ENCODE data around the gene PEAK1. TPM values are rescaled to one million over a fixed set of nuclear protein-coding genes. Genes with fewer than 3 reads are reported as not detected.

Gene PEAK1, protein sequence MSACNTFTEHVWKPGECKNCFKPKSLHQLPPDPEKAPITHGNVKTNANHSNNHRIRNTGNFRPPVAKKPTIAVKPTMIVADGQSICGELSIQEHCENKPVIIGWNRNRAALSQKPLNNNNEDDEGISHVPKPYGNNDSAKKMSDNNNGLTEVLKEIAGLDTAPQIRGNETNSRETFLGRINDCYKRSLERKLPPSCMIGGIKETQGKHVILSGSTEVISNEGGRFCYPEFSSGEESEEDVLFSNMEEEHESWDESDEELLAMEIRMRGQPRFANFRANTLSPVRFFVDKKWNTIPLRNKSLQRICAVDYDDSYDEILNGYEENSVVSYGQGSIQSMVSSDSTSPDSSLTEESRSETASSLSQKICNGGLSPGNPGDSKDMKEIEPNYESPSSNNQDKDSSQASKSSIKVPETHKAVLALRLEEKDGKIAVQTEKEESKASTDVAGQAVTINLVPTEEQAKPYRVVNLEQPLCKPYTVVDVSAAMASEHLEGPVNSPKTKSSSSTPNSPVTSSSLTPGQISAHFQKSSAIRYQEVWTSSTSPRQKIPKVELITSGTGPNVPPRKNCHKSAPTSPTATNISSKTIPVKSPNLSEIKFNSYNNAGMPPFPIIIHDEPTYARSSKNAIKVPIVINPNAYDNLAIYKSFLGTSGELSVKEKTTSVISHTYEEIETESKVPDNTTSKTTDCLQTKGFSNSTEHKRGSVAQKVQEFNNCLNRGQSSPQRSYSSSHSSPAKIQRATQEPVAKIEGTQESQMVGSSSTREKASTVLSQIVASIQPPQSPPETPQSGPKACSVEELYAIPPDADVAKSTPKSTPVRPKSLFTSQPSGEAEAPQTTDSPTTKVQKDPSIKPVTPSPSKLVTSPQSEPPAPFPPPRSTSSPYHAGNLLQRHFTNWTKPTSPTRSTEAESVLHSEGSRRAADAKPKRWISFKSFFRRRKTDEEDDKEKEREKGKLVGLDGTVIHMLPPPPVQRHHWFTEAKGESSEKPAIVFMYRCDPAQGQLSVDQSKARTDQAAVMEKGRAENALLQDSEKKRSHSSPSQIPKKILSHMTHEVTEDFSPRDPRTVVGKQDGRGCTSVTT (N-terminal part only)
- total RNA-seq (100 to 1,000 TPM; 107 to 130 TPM), polyA plus RNA-seq (ENCODE audit: insufficient read depth, low read depth, low replicate concordance) (33.2 TPM)
- long read RNA-seq, donor 1, full-length matches to known transcripts, result 2 of 7 reads
- long read RNA-seq, donor 1, partial matches to known transcripts, result 5 of 7 reads
- long read RNA-seq, donor 1, other reads (novel, unspliced or antisense), result 0 of 7 reads
- long read RNA-seq, donor 2, result 0 reads

DNA sequence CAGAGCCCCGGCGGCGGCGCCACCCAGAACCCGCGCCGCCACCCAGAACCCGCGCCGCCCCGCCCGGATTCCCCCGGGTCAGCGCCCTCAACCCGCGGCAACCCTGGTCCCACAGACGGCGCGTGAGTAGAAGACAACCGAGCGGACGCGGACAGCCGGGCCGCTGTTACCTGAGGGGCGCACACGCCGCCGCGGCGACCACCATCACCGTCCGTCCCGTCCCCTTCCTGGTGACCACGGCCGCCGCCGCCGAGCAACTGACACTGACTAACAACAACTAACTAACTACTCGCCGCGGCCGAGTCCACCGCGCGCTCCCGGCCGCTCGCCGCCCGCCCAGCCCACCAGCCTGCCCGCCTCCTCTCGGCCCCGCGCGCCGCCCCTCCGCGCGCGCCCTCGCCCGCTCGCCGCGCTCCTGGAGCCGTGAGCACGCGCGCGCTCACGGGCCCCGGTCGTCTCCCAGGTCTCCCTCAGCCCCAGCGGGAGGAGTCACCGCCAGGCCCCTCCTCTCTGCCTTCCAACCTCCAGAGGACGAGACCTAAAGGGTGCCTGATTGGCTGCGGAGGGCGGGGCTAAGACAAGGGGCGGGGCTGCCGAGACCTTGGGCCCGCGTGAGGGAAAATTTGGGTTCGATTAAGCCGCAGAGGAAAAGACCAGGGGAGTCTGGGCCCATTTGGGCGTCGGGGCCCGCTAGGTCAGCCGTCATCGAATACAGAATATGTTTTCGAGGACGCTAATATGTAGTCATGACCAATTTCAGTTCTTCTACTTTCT lies at the start of gene PEAK1:
TSS of gene PEAK1 (minus strand) at position 269 of the 774 bp plus-strand sequence. CDS start 238,178 bp downstream, outside the sequence.
- Histone ChIP-seq H3K27me3 (no peaks in the 10 kb centered on the region), H3K9me3 (no peaks in the 10 kb centered on the region), H3K27ac (peak within 1 kb of the TSS; percentile 94 to 99), H3K4me1 (peaks cover 39% of the 10 kb centered on the region), H3K36me3 (ENCODE audit: low read depth, missing control alignments) (no peaks in the 10 kb centered on the region), H3K4me3 (peak within 1 kb of the TSS; percentile 71 to 97)
- TF ChIP-seq, protein P1, sequence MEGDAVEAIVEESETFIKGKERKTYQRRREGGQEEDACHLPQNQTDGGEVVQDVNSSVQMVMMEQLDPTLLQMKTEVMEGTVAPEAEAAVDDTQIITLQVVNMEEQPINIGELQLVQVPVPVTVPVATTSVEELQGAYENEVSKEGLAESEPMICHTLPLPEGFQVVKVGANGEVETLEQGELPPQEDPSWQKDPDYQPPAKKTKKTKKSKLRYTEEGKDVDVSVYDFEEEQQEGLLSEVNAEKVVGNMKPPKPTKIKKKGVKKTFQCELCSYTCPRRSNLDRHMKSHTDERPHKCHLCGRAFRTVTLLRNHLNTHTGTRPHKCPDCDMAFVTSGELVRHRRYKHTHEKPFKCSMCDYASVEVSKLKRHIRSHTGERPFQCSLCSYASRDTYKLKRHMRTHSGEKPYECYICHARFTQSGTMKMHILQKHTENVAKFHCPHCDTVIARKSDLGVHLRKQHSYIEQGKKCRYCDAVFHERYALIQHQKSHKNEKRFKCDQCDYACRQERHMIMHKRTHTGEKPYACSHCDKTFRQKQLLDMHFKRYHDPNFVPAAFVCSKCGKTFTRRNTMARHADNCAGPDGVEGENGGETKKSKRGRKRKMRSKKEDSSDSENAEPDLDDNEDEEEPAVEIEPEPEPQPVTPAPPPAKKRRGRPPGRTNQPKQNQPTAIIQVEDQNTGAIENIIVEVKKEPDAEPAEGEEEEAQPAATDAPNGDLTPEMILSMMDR (IDR thresholded peaks at IDR 0.05), result no peak
- TF ChIP-seq POLR2A (IDR thresholded peaks at IDR 0.05), result peak; percentile 43
- peak; percentile 99 for DNase-seq
- WGBS, 2 donors, result 0 to 1% methylated on average over 17 to 63 of the region's 92 CpGs
- intact Hi-C loops (cut with DNase I; ENCODE audit: low total_unique reads), result loop anchor here (10.0 kb wide), 1 partner anchor 75 kb away; no protein-coding TSS in a partner anchor

DNA sequence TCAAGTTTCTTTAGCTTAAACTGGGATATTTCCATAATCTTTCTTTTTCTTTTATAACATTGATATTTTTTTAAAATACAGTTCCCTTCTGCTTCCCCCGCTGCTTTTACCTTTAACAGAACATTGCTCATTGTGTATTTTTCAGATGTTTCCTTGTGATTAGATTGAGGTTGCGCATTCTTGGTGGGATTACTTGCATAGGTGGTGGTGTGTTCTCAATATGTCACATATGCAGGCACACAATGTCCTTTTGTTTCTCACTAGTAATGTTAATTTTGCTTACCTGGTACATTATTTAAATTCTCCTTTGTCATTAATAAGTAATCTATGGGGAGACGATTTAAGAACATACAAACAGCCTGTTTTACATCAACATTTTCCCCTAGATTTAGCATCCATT lies 49.0 kb upstream of the PEAK1 start:
- no peak overlapping the region for H3K27ac ChIP-seq
- no peaks in the 10 kb centered on the region for H3K36me3 ChIP-seq (ENCODE audit: low read depth, missing control alignments)
- whole genome bisulfite sequencing, 2 donors, result 87 to 92% methylated on average over 3 of the region's 3 CpGs
- no peaks in the 10 kb centered on the region for H3K4me1 ChIP-seq
- H3K4me3 ChIP-seq, result no peak overlapping the region
- intact Hi-C loops (cut with DNase I; ENCODE audit: low total_unique reads), result no loop called here
- H3K9me3 ChIP-seq, result no peaks in the 10 kb centered on the region
- no peaks in the 10 kb centered on the region for H3K27me3 ChIP-seq
- DNase-seq, result no peak
- TF ChIP-seq POLR2A (IDR thresholded peaks at IDR 0.05), result no peak
- TF ChIP-seq, protein P1 (IDR thresholded peaks at IDR 0.05), result no peak

DNA sequence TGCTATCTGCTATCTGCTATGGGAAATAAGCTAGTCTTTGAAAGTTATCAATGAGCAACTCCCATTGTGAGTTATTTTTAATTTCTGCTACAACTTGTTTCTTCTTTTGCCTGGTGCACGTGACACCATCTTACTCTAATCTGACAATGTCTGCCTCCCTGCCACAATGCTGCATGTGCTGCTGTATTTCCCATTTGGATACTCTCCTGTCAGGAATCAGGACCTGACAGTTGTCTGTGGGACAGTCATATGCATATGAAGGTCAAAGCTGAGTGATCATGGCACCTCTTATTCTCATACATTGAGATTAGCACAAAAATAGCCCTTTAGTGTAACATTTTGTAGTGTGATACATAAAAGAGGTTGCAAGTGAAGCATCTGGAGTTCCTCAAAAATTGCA lies 46.6 kb upstream of the PEAK1 start:
- no peak overlapping the region for H3K27ac ChIP-seq
- intact Hi-C loops (cut with DNase I; ENCODE audit: low total_unique reads), result no loop called here
- no peak for TF ChIP-seq POLR2A (IDR thresholded peaks at IDR 0.05)
- TF ChIP-seq, protein P1 (IDR thresholded peaks at IDR 0.05), result no peak
- no peaks in the 10 kb centered on the region for H3K27me3 ChIP-seq
- no peaks in the 10 kb centered on the region for H3K9me3 ChIP-seq
- 61 to 82% methylated on average over 1 of the region's 1 CpG for WGBS, 2 donors
- H3K36me3 ChIP-seq (ENCODE audit: low read depth, missing control alignments), result no peaks in the 10 kb centered on the region
- no peak overlapping the region for H3K4me3 ChIP-seq
- peak; percentile 80 for DNase-seq
- no peaks in the 10 kb centered on the region for H3K4me1 ChIP-seq
